Measurements from ENCODE around the gene FBXO41. TPM values are rescaled to one million over a fixed set of nuclear protein-coding genes. Genes with fewer than 3 reads are reported as not detected.

FBXO41 gene
- total and polyA plus RNA-seq, 9 of the 15 experiments (the other 6 are each of a cell fraction or from before 2014, with no cell fraction given): 0.21 to 8.2 (median 3.5) TPM

GRCh38 chr2:73239776-73240175 lies 44.5 kb downstream of the FBXO41 start:
- Histone ChIP-seq H2AFZ (ENCODE audit: low read depth, low read length) (no peak overlapping the region), H3K27me3 (ENCODE audit: control insufficient read depth in 2 of 2, insufficient read depth in 2 of 2, low read length in 2 of 2) (no peaks in the 10 kb centered on the region), H3K9me1 (ENCODE audit: control insufficient read depth, insufficient read depth, low read length) (peaks cover 11% of the 10 kb centered on the region), H3K4me3 (no peak overlapping the region), H3K36me3 (ENCODE audit: control insufficient read depth, insufficient read depth, low read length) (peaks cover 92% of the 10 kb centered on the region), H3K9me3 (replicated peaks; ENCODE audit: control insufficient read depth, insufficient read depth, low read depth, low read length) (no peaks in the 10 kb centered on the region), H3K9ac (ENCODE audit: insufficient read depth in 1 of 2, low read depth in 2 of 2, low read length in 2 of 2) (no peak overlapping the region), H3K27ac (ENCODE audit: extremely low read depth, low read depth, low read length) (no peak overlapping the region), H3K79me2 (ENCODE audit: control insufficient read depth, insufficient read depth, low read length) (peaks cover 90% of the 10 kb centered on the region), H3K4me1 (replicated peaks in 1 of 2; ENCODE audit: control insufficient read depth in 2 of 2, insufficient read depth in 2 of 2, low read length in 2 of 2) (peaks cover 2 to 26% of the 10 kb centered on the region in 2 experiments; a peak in 3 of 5 replicates), H3K4me2 (ENCODE audit: insufficient read depth, low read length) (no peak overlapping the region), H4K20me1 (replicated peaks; ENCODE audit: control insufficient read depth, insufficient read depth, low read length) (peaks cover 60% of the 10 kb centered on the region)
- POLR2A ChIA-PET: interaction anchor here (1.4 kb wide), 1 partner anchor 14 kb away, joined by 4 read pairs; no protein-coding TSS in a partner anchor
- TF ChIP-seq PRMT5 (CRISPR knock-in tag; IDR thresholded peaks at IDR 0.05) (no peak), GMEB1 (CRISPR knock-in tag; IDR thresholded peaks at IDR 0.05) (no peak), ZFP36 (IDR thresholded peaks at IDR 0.05; ENCODE audit: low read depth, low read length, partially characterized antibody) (no peak), ETV6 (IDR thresholded peaks at IDR 0.05; ENCODE audit: borderline replicate concordance in 1 of 2, low read depth in 2 of 2, low read length in 1 of 2) (no peak), ETV6 (CRISPR knock-in tag; IDR thresholded peaks at IDR 0.05; ENCODE audit: borderline replicate concordance) (no peak), SOX6 (IDR thresholded peaks at IDR 0.05) (no peak), ILK (tag; IDR thresholded peaks at IDR 0.05; ENCODE audit: borderline replicate concordance, low read depth) (no peak)
- ATAC-seq: no peak
- in situ Hi-C loops (cut with MboI): no loop called here
- CTCF ChIA-PET (ENCODE audit: low intra/inter-chr PET ratio): no interaction called here
- no peak for DNase-seq (ENCODE audit: extremely low read depth in 1 of 4, low spot score in 3 of 4)
- WGBS (ENCODE audit: insufficient coverage, low coverage, missing lambda C conversion rate): 59% methylated on average over 3 of the region's 3 CpGs
- BruUV-seq (replicated peaks): no TSS peak
- intact Hi-C loops (cut with micrococcal nuclease): no loop called here
- FAIRE-seq: no peak
